WTC11 (cell line): ENCODE results near the gene PRKCE. TPM values are rescaled to one million over a fixed set of nuclear protein-coding genes. Genes with fewer than 3 reads are reported as not detected.

Source experiments
- ATAC-seq: fragments of 200-7000 bp; cut with Tn5 transposase; 2 replicates; pipeline ENCODE4 v1.10.0; 2021; ENCODE audit warnings: mild to moderate bottlenecking, moderate library complexity
- CTCF ChIA-PET: fragments of 300-600 bp; sonication (Branson Sonifier 250); formaldehyde crosslinking; loops from one replicate; lab custom pipeline; 2021; ENCODE audit warnings: antibody characterized with exemption; lab: Charles Lee
- POLR2A ChIA-PET: fragments of 350-600 bp; sonication (Branson Sonifier 250); formaldehyde crosslinking; loops from one replicate; lab custom pipeline; 2021; ENCODE audit warnings: antibody characterized with exemption; lab: Charles Lee
- DNase-seq: peaks from one replicate; pipeline ENCODE4 v3.0.0; 2021; ENCODE audit warnings: low spot score
- H3K27ac Mint-ChIP-seq: 2 replicates; pipeline ENCODE4 v1.8.0; 2021; ENCODE audit warnings: mixed read lengths
- H3K27me3 Mint-ChIP-seq: 2 replicates; pipeline ENCODE4 v1.8.0; 2021; ENCODE audit warnings: low read depth, mild to moderate bottlenecking, moderate library complexity, mixed read lengths
- H3K36me3 Mint-ChIP-seq: 2 replicates; pipeline ENCODE4 v1.8.0; 2021; ENCODE audit warnings: mixed read lengths
- H3K4me1 Mint-ChIP-seq: 2 replicates; pipeline ENCODE4 v1.8.0; 2022; ENCODE audit warnings: mixed read lengths
- H3K4me3 Mint-ChIP-seq: 2 replicates; pipeline ENCODE4 v1.8.0; 2021; ENCODE audit warnings: mild to moderate bottlenecking, moderate library complexity, mixed read lengths
- H3K9me3 Mint-ChIP-seq: 2 replicates; pipeline ENCODE4 v1.8.0; 2021; ENCODE audit warnings: mixed read lengths
- ATF3 ChIP-seq: sonication (generic); formaldehyde crosslinking; conservative IDR thresholded peaks from 2 replicates; pipeline ENCODE4 v1.8.1; 2022; ENCODE audit warnings: mild to moderate bottlenecking, missing genetic modification reagents
- CREB1 ChIP-seq: sonication (generic); formaldehyde crosslinking; IDR thresholded peaks from 2 replicates; pipeline ENCODE4 v1.8.0; 2023; ENCODE audit warnings: mild to moderate bottlenecking, missing genetic modification reagents
- FOXK1 ChIP-seq: sonication (generic); formaldehyde crosslinking; IDR thresholded peaks from 2 replicates; pipeline ENCODE4 v1.8.0; 2022; ENCODE audit warnings: mild to moderate bottlenecking, moderate library complexity, missing genetic modification reagents
- GRHL2 ChIP-seq: fragments of 250-450 bp; sonication (Bioruptor Pico); IDR thresholded peaks from 2 replicates; pipeline ENCODE4 v1.8.0; 2022; ENCODE audit warnings: mild to moderate bottlenecking, moderate library complexity; ENCODE audit not compliant: insufficient replicate concordance, severe bottlenecking
- IRF1 ChIP-seq: sonication (generic); formaldehyde crosslinking; IDR thresholded peaks from 2 replicates; pipeline ENCODE4 v1.8.0; 2023; ENCODE audit warnings: missing genetic modification reagents
- IRF2 ChIP-seq: sonication (generic); formaldehyde crosslinking; IDR thresholded peaks from 2 replicates; pipeline ENCODE4 v1.8.0; 2022; ENCODE audit warnings: low read depth, missing genetic modification reagents, borderline replicate concordance
- JAZF1 ChIP-seq: fragments of 250-450 bp; sonication (Bioruptor Pico); IDR thresholded peaks from 2 replicates; pipeline ENCODE4 v1.9.0; 2021; ENCODE audit warnings: moderate library complexity, mild to moderate bottlenecking, inconsistent platforms
- MXD4 ChIP-seq: fragments of 250-450 bp; sonication (Bioruptor Pico); IDR thresholded peaks from 2 replicates; pipeline ENCODE4 v1.8.0; 2021; ENCODE audit warnings: mild to moderate bottlenecking, moderate library complexity, borderline replicate concordance
- SP1 ChIP-seq: sonication (generic); formaldehyde crosslinking; conservative IDR thresholded peaks from 2 replicates; pipeline ENCODE4 v1.8.1; 2022; ENCODE audit warnings: missing genetic modification reagents
- TCF7 ChIP-seq: sonication (generic); formaldehyde crosslinking; IDR thresholded peaks from 2 replicates; pipeline ENCODE4 v1.8.0; 2022; ENCODE audit warnings: mild to moderate bottlenecking, low read depth, missing genetic modification reagents, moderate library complexity
- ZNF423 ChIP-seq: fragments of 250-450 bp; sonication (Bioruptor Pico); IDR thresholded peaks from 2 replicates; pipeline ENCODE4 v2.1.2; 2022; ENCODE audit warnings: mild to moderate bottlenecking, moderate library complexity
- ZNF532 ChIP-seq: fragments of 250-450 bp; sonication (Bioruptor Pico); IDR thresholded peaks from 2 replicates; pipeline ENCODE4 v1.9.0; 2021; ENCODE audit warnings: mild to moderate bottlenecking, borderline replicate concordance
- ZNF671 ChIP-seq: fragments of 250-450 bp; sonication (Bioruptor Pico); IDR thresholded peaks from 2 replicates; pipeline ENCODE4 v1.8.0; 2021; ENCODE audit warnings: mild to moderate bottlenecking
- total RNA-seq: library from RNA; stranded (reverse); gene quantifications from 3 replicates; pipeline ENCODE4 v1.2.3, GENCODE V29; 2021
- TF ChIP-seq, protein P1 (sequence below): sonication (generic); formaldehyde crosslinking; IDR thresholded peaks from 2 replicates; pipeline ENCODE4 v1.8.0; 2022; ENCODE audit warnings: missing genetic modification reagents
- TF ChIP-seq, protein P2 (sequence below): fragments of 250-450 bp; sonication (Bioruptor Pico); conservative IDR thresholded peaks from 2 replicates; pipeline ENCODE4 v1.9.0; 2021; ENCODE audit warnings: mild to moderate bottlenecking
- TF ChIP-seq, protein P3 (sequence below): sonication (generic); formaldehyde crosslinking; IDR thresholded peaks from 2 replicates; pipeline ENCODE4 v1.8.1; 2022; ENCODE audit warnings: mild to moderate bottlenecking, missing genetic modification reagents, moderate library complexity, borderline replicate concordance
- TF ChIP-seq, protein P4 (sequence below): sonication (generic); formaldehyde crosslinking; IDR thresholded peaks from 2 replicates; pipeline ENCODE4 v1.8.1; 2022; ENCODE audit warnings: missing genetic modification reagents, borderline replicate concordance
- TF ChIP-seq, protein P5 (sequence below): fragments of 250-450 bp; sonication (Bioruptor Pico); IDR thresholded peaks from 2 replicates; pipeline ENCODE4 v1.9.0; 2021; ENCODE audit warnings: moderate library complexity, mild to moderate bottlenecking, inconsistent platforms, borderline replicate concordance
- TF ChIP-seq, protein P6 (sequence below): sonication (generic); formaldehyde crosslinking; IDR thresholded peaks from 2 replicates; pipeline ENCODE4 v1.8.1; 2022; ENCODE audit warnings: low read depth, mild to moderate bottlenecking, moderate library complexity, missing genetic modification reagents, borderline replicate concordance

The PRKCE gene
- total RNA-seq, 1 experiment from 2014 or later = 5.8 TPM

- TF ChIP-seq, protein P1, sequence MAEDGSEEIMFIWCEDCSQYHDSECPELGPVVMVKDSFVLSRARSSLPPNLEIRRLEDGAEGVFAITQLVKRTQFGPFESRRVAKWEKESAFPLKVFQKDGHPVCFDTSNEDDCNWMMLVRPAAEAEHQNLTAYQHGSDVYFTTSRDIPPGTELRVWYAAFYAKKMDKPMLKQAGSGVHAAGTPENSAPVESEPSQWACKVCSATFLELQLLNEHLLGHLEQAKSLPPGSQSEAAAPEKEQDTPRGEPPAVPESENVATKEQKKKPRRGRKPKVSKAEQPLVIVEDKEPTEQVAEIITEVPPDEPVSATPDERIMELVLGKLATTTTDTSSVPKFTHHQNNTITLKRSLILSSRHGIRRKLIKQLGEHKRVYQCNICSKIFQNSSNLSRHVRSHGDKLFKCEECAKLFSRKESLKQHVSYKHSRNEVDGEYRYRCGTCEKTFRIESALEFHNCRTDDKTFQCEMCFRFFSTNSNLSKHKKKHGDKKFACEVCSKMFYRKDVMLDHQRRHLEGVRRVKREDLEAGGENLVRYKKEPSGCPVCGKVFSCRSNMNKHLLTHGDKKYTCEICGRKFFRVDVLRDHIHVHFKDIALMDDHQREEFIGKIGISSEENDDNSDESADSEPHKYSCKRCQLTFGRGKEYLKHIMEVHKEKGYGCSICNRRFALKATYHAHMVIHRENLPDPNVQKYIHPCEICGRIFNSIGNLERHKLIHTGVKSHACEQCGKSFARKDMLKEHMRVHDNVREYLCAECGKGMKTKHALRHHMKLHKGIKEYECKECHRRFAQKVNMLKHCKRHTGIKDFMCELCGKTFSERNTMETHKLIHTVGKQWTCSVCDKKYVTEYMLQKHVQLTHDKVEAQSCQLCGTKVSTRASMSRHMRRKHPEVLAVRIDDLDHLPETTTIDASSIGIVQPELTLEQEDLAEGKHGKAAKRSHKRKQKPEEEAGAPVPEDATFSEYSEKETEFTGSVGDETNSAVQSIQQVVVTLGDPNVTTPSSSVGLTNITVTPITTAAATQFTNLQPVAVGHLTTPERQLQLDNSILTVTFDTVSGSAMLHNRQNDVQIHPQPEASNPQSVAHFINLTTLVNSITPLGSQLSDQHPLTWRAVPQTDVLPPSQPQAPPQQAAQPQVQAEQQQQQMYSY (CRISPR knock-in tag) = no peak
- TF ChIP-seq MXD4 (CRISPR knock-in tag) = no peak
- no peak for TF ChIP-seq ATF3
Observed at GRCh38 chr2:45809205-45809604, 157.7 kb downstream of the PRKCE start (continued).

DNA sequence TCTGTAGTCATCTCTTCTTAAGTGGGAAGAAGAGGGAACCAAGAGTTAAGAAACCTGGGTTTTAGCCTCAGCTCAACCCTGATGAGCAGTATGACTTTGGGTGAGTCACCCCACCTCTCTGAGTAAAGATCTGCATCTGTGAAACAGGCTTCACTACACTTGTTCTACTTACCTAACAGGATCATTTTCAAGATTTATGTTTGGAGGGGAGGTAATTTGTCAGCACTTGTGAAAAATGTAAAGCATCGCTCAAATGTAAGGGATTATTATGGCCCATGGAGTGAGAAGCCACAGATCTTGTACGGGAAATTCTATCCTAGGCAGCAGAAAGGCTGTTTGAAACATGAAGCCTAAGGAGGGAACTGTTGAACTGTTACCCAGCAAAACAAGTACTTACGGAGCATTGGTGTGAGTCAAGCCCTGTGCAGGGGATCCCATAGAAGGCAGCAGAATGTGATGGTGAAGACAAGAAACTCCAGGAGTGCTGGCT is 160.6 kb downstream of the PRKCE start:
- CTCF ChIA-PET = no interaction called here
- no peaks in the 10 kb centered on the region for H3K36me3 Mint-ChIP-seq
- TF ChIP-seq, protein P2, sequence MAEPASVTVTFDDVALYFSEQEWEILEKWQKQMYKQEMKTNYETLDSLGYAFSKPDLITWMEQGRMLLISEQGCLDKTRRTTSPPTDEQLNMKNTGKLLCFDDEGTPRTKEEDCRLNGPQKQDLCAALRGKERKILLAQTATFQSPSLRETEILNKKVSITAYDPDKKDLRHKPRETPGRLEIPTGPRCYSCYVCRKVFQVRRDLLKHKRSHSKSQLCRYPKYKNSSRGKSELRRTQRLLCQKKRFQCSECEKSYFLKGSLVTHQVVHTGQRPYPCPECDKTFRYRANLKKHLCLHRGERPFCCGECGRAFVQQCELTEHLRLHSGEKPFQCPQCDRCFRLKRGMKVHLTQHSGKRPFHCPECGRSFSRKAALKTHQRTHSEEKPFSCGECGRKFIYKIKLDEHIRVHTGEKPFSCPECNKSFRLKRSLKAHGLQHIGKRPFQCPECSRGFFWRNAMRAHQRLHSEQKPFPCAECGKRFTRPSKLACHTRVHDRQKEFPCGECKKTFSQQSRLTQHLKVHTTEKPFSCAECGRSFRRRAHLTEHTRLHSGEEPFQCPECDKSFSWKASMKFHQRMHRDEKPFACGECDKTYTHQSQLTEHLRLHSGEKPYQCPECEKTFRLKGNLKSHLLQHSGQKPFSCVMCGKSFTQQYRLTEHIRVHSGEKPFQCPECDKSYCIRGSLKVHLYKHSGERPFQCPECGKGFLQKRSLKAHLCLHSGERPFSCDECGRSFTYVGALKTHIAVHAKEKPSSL (CRISPR knock-in tag) = no peak
- TF ChIP-seq IRF2 (CRISPR knock-in tag) (no peak), GRHL2 (CRISPR knock-in tag) (no peak), JAZF1 (no peak), ZNF671 (CRISPR knock-in tag) (no peak), SP1 (CRISPR knock-in tag) (no peak), ZNF423 (CRISPR knock-in tag) (no peak), ZNF532 (CRISPR knock-in tag) (no peak), IRF1 (no peak), CREB1 (CRISPR knock-in tag) (no peak), TCF7 (CRISPR knock-in tag) (no peak), FOXK1 (CRISPR knock-in tag) (no peak)
- TF ChIP-seq, protein P3, sequence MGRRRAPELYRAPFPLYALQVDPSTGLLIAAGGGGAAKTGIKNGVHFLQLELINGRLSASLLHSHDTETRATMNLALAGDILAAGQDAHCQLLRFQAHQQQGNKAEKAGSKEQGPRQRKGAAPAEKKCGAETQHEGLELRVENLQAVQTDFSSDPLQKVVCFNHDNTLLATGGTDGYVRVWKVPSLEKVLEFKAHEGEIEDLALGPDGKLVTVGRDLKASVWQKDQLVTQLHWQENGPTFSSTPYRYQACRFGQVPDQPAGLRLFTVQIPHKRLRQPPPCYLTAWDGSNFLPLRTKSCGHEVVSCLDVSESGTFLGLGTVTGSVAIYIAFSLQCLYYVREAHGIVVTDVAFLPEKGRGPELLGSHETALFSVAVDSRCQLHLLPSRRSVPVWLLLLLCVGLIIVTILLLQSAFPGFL (CRISPR knock-in tag) = no peak
- TF ChIP-seq, protein P4, sequence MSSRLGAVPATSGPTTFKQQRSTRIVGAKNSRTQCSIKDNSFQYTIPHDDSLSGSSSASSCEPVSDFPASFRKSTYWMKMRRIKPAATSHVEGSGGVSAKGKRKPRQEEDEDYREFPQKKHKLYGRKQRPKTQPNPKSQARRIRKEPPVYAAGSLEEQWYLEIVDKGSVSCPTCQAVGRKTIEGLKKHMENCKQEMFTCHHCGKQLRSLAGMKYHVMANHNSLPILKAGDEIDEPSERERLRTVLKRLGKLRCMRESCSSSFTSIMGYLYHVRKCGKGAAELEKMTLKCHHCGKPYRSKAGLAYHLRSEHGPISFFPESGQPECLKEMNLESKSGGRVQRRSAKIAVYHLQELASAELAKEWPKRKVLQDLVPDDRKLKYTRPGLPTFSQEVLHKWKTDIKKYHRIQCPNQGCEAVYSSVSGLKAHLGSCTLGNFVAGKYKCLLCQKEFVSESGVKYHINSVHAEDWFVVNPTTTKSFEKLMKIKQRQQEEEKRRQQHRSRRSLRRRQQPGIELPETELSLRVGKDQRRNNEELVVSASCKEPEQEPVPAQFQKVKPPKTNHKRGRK (CRISPR knock-in tag) = no peak
- TF ChIP-seq, protein P5, sequence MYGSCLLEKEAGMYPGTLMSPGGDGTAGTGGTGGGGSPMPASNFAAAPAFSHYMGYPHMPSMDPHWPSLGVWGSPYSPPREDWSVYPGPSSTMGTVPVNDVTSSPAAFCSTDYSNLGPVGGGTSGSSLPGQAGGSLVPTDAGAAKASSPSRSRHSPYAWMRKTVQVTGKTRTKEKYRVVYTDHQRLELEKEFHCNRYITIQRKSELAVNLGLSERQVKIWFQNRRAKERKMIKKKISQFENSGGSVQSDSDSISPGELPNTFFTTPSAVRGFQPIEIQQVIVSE (CRISPR knock-in tag) = no peak
- TF ChIP-seq, protein P6, sequence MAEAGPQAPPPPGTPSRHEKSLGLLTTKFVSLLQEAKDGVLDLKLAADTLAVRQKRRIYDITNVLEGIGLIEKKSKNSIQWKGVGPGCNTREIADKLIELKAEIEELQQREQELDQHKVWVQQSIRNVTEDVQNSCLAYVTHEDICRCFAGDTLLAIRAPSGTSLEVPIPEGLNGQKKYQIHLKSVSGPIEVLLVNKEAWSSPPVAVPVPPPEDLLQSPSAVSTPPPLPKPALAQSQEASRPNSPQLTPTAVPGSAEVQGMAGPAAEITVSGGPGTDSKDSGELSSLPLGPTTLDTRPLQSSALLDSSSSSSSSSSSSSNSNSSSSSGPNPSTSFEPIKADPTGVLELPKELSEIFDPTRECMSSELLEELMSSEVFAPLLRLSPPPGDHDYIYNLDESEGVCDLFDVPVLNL (CRISPR knock-in tag) = no peak
- DNase-seq (no peak), ATAC-seq (no peak)
- no peak overlapping the region for H3K4me3 Mint-ChIP-seq
- POLR2A ChIA-PET = no interaction called here
- H3K9me3 Mint-ChIP-seq = peaks cover 3% of the 10 kb centered on the region; the same call in 1 of the 2 replicates
- no peak overlapping the region for H3K27ac Mint-ChIP-seq
- no peaks in the 10 kb centered on the region for H3K27me3 Mint-ChIP-seq
- peaks cover 40% of the 10 kb centered on the region for H3K4me1 Mint-ChIP-seq
